C4-2B (cell line): ENCODE results near the gene CSRP1.
"Not testable (repeated sequence)": the region's sequence is repeated elsewhere in the genome, so short reads cannot be mapped to it uniquely, and the experiment has no call there.

Experiments
- CTCF ChIP-seq: fragments of 450-650 bp; conservative IDR thresholded peaks from 2 replicates; pipeline ENCODE4 v1.5.1; 2017; ENCODE audit warnings: mild to moderate bottlenecking
- ZFX ChIP-seq: fragments of 450-650 bp; IDR thresholded peaks from 2 replicates; pipeline ENCODE4 v1.6.1; 2017

GRCh38 chr1:201478666-201479065 is 28.3 kb downstream of the CSRP1 start:
- not testable (repeated sequence) for TF ChIP-seq CTCF, ZFX
